HG02884 (cell line): ENCODE data around the gene NDUFC1.
A peak's percentile ranks its signal among the peaks of the same experiment; 100 is the strongest.
"Not testable (repeated sequence)": the region's sequence is repeated elsewhere in the genome, so short reads cannot be mapped to it uniquely, and the experiment has no call there.

Experiments
- ATAC-seq: cut with Tn5 transposase; IDR thresholded peaks from one replicate; pipeline ENCODE4 v1.9.1; 2021; ENCODE audit warnings: mild to moderate bottlenecking, moderate library complexity; ENCODE audit not compliant: unreplicated experiment

NDUFC1 gene

DNA sequence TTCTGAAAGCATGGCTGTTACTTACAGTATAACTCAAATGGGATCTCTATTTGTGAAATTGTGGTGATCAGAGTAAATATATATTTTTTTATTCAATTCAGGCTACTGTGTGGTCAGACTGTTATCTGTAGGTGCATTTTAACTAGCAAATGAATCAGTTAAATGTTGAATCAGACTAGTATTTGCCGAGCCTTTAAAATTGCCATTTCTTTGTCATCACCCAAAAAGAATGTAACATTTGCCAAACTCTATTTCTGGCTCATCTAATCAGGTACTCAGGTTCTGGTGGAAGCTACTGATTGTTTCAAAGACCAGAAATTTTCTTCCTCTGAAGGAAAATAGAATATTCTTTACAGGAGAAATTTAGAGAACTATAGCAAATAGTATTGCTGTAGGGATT, 2.7 kb downstream of the NDUFC1 start:
- ATAC-seq, result no peak

GRCh38 chr4:139297001-139297410, 5.3 kb downstream of the NDUFC1 start:
- no peak for ATAC-seq

- ATAC-seq, result no peak
Observed at GRCh38 chr4:139295942-139296299, 6.4 kb downstream of the NDUFC1 start.

GRCh38 chr4:139295206-139295941, 6.9 kb downstream of the NDUFC1 start:
- peak; percentile 81 for ATAC-seq

DNA sequence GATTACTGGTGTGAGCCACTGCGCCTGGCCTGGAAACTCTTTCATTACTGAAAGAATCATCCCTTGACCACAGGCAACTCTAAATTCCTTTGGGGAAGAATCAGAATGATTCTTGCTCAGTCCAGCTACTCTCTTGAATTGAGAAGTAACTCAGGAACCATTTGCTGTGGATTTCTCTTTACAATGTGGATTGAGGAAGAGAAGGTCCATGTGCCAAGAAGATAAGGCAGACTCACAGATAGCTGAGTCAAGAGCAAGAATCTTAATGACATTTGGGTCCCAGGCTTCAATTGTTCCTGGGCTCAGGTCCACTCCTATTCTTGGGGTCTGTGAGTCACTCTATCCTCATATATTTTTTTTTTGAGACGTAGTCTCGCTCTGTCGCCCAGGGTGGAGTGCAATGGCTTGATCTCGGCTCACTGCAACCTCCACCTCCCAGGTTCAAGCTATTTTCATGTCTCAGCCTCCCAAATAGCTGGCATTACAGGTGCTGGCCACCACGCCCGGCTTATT, 16.0 kb downstream of the NDUFC1 start:
- ATAC-seq, result no peak

- ATAC-seq, result no peak
Observed at GRCh38 chr4:139282721-139283075, 19.6 kb downstream of the NDUFC1 start.

DNA sequence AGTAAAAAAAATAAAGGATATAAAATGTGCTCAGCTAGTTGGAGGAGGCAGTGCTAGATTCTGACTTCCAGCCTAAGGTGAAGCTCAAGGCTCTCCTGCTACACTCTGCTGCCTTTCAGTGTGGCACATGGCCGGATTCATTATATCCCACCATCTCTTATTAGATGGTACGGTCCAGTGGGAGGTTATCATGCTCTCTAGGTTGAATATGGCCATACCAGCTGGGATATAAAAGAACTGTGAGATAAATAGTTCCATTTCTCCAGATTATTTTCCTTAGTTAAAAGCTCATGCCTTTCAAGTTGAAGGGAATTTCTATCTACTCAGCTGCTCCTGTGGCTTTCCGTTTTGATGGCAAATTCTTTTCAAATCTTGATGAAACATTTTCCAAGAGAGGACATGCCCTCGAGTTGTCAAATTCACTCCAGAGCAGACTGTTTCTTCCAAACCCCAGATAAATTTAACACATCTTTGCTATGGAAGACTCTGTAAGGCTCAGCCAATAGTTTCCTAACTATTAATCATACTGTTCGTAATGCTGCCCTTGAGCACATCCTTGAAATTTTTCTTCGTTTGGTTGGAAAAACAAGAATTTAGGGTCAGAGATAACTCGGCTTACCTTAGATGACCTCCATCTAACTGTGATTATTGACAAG, 20.1 kb downstream of the NDUFC1 start:
- ATAC-seq, result no peak

DNA sequence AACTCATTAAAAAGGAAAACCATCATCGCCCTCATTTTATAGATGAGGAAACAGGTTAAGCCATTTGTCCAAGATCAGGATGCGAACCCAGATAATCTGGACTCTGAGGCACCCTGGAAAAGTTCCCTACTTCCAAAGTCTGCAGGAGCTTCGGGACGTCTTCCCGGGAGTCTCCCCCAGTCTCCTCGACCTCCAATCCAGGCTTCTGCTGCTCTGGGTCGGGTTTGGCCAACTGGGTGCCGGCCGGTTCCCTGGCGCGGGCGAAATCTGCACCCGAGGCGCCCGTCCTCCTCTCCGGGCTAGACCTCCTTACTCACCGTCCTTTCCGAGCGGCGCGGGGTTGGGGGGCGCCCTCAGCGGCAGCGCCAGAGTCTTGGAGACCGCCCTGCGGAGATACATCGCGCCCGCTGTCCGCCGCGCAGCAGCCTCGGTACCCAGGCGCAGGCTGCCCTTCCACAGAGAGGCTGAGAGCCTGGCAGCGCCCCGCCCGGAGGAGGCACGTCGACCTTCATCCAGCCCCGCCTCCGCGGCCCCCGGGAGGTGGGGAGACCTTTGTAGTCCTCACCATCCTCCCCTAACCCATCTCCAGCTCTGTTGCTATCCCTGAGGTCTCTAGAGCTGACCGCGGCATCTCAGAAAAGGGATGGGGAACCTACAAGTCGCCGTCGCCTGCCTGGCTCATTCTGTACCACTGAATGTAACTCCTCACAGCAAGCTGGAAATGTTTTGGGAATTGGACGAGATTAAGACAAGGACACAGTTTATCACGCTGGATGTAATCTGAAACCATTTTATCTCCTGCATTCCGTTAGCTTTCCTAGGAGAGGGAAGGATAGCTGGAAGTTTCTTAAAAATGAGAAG, 22.3 kb downstream of the NDUFC1 start, which contains the start of gene MGARP:
MGARP (minus strand) TSS at position 466 of the 861 bp plus-strand sequence; CDS start at position 399, 67 bp downstream.
- ATAC-seq, result no peak

- ATAC-seq, result no peak
Observed at GRCh38 chr4:139278912-139279759, 23.1 kb downstream of the NDUFC1 start.

DNA sequence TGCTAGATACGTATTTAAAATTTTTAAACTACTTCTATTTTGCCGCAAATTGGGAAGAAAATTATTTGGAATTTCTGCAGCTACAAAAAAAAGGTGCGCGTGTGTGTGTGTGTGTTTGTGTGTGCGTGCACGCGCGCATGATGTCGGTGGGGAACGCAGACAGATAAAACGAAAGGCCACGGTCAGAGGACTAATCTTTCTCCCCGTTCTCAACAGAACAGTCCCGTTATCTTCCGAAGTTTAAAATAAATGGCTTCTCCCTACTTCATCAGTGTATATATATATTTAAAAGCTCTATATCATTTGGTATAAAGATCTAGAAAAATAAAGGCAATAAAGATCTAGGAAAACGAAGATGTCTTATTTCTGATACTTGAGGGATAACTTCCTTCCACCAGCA, 23.8 kb downstream of the NDUFC1 start:
- no peak for ATAC-seq

GRCh38 chr4:139275281-139275735, 27.0 kb downstream of the NDUFC1 start:
- no peak for ATAC-seq

DNA sequence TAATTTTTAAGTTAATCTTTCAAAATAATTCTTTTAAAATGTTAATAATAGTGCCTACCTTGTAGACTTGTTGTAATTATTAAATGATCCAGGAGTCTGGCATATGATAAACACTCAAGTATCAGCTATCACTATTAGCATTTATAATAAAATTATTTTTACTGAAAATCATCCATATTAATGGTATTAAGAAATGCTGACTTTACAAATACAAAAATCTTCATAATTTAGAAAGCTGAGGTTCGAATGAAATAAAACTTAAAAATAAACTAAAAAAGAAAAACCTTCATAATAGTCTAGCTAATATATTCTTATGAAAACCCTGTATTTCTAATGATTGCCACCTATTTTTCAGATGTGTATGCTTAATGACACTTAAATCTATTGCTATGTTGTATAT, 27.5 kb downstream of the NDUFC1 start:
- ATAC-seq, result no peak

GRCh38 chr4:139273835-139274234, 28.4 kb downstream of the NDUFC1 start:
- no peak for ATAC-seq

GRCh38 chr4:139267301-139267700, 35.0 kb downstream of the NDUFC1 start:
- no peak for ATAC-seq

DNA sequence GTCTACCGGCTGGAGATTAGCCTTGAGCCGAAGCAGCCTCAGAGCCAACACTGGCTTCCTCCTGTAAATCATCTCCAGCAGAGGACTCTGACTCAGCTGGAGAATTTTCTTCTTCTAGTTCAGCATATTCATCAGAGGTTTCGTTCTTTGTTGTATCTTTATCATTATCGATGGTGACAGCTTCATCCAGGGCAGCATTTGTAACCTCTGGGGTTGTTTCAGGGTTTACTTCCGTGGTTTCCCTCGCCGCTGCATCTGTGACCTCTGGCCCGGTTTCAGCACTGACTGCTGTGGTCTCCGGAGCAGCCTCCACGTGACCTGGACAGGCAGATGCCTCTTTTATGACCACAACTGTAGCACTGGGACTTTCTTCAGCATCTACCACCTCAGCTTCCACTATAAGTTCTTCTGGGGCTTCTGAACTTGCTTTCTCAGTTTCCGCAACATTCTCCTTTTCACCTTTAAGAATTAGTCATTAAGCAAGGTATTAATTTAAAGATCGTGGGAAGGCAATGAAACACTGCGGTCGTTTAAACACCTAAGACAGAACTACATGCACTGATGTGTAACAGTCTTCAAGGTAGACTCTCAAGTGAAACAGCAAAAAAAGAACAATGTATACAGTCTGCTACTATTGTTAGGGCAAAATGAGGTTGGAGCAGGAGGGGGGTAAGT, 35.6 kb downstream of the NDUFC1 start:
- ATAC-seq, result peak; percentile 94

DNA sequence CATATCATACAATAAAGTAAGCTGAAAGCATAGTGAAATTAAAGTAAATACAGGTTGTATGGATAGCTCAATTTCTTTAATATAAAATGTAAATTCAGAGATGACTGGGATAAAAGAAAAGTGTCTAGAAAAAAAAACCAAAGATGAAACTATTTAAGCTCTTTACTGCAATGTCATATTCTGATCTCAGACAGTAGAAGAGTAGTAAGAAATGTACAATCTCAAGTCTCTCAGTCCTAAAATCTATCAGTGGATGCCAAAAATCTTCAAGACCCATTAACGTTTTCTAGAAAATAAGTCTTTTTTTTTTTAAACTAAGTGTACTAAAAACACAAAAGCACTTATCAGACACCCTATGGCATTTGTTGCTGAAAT, 36.1 kb downstream of the NDUFC1 start:
- ATAC-seq, result no peak

DNA sequence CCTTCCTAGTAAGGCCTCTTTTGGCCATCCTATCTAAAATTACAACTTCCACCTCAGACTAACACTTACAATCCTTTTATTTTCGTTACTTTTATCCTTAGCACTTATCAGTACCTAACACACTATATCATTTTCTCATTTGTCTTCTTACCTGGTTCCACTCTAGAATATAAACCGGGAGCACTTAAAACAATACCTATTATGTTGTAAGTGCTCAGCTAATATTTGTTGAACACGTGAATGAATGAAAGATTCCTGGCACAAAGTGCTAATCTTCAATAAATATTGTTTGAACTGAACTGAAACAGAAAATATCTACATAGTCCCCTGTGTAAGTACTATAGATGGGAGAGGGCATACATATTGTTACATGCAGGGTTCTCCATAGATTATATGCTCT, 36.6 kb downstream of the NDUFC1 start:
- ATAC-seq, result no peak

- no peak for ATAC-seq
Observed at GRCh38 chr4:139256349-139256748, 45.9 kb downstream of the NDUFC1 start.

DNA sequence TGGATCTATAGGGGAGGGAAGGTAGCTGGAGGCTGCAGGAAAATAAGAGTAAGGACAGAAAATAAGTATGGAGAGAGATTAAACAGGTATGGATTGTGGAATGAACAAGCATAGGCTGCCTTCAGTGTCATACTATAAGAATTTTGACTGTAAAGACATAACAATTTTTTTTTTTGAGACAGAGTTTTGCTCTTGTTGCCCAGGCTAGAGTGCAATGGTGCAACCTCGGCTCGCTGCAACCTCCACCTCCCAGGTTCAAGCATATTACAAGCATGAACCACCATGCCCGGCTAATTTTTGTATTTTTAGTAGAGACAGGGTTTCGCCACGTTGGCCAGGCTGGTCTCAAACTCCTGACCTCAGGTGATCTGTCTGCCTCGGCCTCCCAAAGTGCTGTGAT, 46.7 kb downstream of the NDUFC1 start:
- ATAC-seq, result not testable (repeated sequence)

- ATAC-seq, result no peak
Observed at GRCh38 chr4:139253713-139254112, 48.6 kb downstream of the NDUFC1 start.
